Stimulated activated CD4-positive, alpha-beta T cell treated with anti-CD3 and anti-CD28 coated beads, Interleukin-12 subunit alpha, Interleukin-12 subunit beta, amount 100 ng/mL, for 4 hours (primary cell): ENCODE results near the gene DNAAF3.

ENCODE experiments used
- DNase-seq: peaks from one replicate; pipeline ENCODE4 v3.0.0-alpha.2; 2020

Gene DNAAF3

DNA sequence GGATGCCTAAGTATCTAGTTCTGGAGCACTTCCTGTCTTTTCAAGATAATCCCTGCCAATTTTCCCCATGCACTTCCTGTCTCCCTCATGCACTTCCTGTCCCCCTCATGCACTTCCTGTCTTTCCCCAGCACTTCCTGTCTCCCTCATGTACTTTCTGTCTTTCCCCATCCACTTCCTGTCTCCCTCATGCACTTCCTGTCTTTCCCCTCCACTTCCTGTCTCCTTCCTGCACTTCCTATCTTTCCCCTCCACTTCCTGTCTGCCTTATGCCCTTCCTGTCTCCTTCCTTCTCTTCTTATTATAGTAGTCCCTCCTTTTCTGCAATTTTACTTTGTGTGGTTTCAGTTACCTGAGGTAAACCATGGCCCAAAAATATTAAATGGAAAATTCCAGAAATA, 14.4 kb downstream of the DNAAF3 start:
- no peak for DNase-seq

DNA sequence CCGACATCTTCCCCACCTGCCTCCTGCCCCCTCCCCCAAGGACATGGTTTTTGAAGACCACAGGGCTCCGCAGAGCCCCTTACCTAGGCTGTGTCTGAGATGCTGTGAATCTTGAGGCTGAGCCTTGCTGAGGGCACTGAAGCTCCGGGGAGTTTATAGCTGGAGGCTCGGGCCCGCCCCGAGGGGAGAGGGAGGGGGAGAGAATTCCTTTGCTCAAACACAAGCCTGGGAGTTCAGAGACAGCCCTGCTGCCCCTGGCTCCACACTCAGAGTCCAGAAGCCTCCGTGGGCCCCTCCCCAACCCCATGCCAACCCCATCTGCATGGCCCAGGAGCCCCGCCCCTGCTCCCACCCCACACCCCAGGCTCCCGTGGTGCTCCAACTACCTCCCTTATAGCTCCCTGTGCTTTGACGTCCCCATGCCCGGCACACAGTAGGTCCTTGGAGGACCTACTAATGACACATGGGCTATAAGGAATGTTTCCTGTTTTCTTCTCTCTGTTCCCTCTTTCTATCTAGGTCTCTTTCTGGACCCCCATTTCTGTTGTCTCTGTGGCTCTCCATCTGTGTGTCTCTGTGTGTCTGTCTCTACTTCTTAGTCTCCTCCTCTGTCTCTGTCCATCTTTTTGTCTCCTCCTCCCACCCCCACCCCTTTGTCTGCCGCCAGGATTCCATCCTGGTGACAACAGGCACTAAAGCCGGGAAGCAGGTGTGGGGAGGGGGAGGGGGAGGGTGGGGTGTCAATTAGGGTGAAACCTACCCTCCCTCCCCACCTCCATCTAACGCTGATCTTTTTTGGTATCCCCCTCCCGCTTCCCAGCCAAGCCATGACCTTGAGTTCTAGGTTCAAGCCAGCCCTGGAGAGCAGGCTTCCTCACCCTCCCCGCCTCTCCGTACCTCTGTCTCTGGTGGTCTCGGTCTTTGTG, 17.1 kb downstream of the DNAAF3 start, which contains the start of gene TNNT1:
Gene TNNT1, minus strand, starts transcription at position 129 of the 926 bp plus-strand sequence. CDS start 2,049 bp downstream, outside the sequence.
- DNase-seq: no peak

DNA sequence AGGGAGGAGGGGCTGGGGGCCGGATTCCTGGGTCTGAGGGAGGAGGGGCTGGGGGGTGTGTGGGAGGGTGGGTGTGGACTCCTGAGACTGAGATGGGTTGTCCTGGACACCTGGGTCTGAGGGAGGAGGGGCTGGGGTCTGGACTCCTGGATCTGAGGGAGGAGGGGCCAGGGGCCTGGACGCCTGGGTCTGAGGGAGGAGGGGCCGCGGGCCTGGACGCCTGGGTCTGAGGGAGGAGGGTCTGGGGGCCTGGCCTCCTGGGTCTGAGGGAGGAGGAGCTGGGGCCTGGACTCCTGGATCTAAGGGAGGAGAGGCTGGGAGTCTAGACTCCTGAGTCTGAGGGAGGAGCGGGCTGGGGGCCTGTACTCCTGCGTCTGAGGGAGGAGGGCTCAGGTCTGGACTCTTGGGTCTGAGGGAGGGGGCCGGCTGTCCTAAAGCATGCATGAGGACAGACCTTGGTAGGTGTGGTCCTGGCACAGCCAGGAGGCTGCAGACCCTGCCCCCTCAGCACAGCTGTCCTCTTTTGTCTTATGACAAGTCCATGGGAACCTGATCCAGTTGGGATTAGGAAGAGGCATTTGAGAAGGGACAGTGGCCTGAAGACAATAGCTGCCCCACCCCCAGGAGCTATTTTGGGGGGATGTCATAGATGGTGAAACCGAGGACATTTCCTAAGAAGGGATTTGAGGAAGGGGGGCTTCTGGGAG, 18.7 kb downstream of the DNAAF3 start:
- no peak for DNase-seq

- DNase-seq: no peak
These were observed 19.6 kb downstream of the DNAAF3 start for GRCh38 chr19:55146705-55147273.

GRCh38 chr19:55146078-55146704, 20.2 kb downstream of the DNAAF3 start:
- no peak for DNase-seq

DNA sequence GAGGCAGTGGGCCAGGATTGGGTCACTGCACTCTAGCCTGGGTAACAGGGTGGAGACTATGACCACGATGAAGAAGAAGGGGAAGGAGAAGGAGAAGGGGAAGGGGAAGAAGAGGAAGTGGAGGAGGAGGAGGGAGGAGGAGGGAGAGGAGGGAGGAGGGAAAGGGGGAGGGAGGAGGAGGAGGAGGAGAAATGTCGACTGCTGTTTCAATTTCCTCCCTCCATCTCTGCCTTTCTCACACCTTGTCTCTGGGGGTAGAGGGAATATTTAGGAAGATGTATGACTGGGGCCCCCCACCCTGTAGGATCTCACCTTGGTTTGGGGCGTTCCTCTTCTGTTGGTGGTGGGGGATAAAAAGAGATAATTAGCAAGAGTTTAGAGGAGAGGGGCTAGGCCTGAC, 21.2 kb downstream of the DNAAF3 start:
- no peak for DNase-seq

GRCh38 chr19:55141696-55142095, 24.7 kb downstream of the DNAAF3 start:
- no peak for DNase-seq

GRCh38 chr19:55137915-55138314, 28.5 kb downstream of the DNAAF3 start:
- no peak for DNase-seq

DNA sequence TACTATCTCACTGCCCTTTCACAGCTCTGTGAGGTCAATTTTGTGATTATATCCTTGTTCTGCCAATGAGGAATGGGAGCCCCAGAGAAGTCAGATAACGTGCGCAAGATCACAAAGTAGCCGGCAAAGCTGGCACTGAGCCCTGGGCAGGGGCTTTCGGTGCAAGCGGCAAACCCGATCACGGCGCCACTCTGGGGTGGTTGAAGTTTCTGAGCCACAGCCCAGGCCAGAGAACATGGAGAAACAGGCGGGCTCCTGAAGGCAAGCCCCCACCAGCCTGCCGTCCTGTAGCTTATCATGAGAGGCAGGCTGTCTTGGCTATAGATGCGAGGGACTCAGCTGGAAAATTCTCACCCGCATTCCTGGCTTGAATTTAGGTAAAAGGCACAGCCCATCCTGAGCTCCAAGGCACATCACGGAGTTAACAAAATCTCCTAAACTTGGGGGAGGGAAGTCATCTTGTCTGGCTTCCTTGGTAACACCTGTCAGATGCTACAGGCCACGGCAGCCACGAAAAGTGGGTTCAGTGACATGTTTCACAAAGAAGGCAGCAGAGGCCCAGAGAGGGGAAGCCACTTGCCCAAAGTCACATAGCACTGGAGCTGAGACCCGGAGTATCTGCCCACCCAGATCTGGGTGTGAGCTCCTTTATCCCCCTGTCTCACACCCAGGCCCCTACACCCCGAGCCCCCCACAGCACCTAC, 29.9 kb downstream of the DNAAF3 start:
- no peak for DNase-seq

GRCh38 chr19:55134736-55135135, 31.7 kb downstream of the DNAAF3 start:
- DNase-seq: no peak

DNA sequence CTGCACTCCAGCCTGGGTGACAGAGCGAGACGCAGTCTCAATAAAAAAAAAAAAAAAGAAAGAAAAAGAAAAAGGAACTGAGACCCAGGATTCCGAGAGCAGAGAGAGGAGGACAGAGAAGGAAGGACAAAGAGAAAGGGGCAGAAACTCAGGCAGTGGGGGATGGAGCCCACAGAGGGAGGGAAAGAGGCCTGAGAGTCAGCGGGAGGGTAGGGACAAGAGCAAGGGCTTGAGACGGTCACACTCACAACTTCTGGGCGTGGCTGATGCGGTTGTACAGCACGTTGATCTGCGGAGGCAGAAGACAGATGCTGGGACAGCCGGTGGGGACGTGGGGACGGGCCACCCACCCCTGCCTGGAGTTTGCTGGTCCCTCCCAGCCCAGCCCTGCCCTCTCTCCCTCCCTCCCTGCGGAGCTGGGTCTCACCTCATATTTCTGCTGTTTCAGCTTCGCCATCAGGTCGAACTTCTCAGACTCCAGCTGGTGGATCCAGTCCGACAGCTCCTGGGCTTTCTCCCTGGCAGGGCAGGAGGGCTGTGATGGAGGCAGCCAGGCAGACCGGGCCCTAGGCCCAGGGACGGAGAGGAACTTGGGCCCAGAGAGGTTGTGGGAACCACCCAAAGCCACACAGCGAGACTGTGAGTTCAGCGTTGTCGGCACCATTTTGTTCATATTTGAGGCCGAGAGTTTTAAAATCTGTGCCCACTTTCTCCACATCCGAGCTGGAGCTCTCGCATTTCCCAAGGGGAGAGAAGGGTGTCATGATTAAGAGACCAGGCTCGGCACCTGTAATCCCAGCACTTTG, 32.6 kb downstream of the DNAAF3 start:
- DNase-seq: no peak

- DNase-seq: no peak
These were observed 33.8 kb downstream of the DNAAF3 start for GRCh38 chr19:55132453-55133129.

GRCh38 chr19:55131421-55131820, 35.0 kb downstream of the DNAAF3 start:
- DNase-seq: no peak

GRCh38 chr19:55119053-55119452, 47.4 kb downstream of the DNAAF3 start:
- no peak for DNase-seq

GRCh38 chr19:55118401-55118991, 47.9 kb downstream of the DNAAF3 start:
- DNase-seq: no peak

- peak; percentile 97 for DNase-seq
These were observed 48.6 kb downstream of the DNAAF3 start for GRCh38 chr19:55117663-55118391.

DNA sequence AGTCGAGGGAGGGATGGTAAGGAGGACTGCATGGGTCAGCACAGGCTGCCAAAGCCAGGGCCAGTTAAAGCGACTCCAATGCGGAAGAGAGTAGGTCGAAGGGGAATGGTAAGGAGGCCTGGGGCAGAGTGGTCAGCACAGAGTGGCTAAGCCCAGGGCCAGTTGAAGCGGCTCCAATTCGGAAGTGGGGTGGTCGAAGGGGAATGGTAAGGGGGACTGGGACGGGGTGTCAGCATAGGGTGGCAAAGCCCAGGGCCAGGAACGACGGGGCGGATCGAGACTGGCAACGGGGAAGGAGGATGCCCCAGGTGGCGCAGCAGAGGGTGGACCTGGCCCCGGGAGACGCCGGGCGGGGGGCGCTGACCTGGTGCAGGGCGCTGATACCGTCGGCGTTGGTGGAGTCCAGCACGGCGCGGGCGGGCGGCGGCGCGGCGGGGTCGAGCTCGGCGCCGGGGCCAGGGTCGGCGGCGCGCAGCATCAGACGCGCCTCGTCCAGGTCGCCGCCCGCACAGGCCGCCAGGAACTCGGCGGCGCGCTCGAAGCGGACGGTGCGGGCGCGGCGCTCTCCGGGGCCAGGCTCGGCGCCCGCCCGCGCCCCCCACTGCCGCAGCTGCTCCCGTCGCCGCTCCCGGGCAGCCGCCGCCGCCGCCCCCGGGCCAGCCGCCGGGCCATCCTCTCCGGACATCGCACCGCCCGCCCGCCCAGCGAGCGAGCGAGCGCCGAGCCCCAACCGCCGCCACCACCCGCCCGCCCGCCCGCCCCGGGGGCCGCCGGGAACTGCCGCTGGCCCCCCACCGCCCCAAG, 49.4 kb downstream of the DNAAF3 start, which contains the start of gene PPP1R12C:
Gene PPP1R12C, minus strand, starts transcription at position 779 of the 804 bp plus-strand sequence. Its CDS starts 94 bp downstream, at position 685.
- DNase-seq: no peak

DNA sequence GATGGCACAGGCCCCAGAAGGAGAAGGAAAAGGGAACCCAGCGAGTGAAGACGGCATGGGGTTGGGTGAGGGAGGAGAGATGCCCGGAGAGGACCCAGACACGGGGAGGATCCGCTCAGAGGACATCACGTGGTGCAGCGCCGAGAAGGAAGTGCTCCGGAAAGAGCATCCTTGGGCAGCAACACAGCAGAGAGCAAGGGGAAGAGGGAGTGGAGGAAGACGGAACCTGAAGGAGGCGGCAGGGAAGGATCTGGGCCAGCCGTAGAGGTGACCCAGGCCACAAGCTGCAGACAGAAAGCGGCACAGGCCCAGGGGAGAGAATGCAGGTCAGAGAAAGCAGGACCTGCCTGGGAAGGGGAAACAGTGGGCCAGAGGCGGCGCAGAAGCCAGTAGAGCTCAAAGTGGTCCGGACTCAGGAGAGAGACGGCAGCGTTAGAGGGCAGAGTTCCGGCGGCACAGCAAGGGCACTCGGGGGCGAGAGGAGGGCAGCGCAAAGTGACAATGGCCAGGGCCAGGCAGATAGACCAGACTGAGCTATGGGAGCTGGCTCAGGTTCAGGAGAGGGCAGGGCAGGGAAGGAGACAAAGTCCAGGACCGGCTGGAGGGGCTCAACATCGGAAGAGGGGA, 50.1 kb downstream of the DNAAF3 start:
- peak; percentile 41 for DNase-seq
